GM19099 (cell line): ENCODE measurements around the gene ADGRA3.

Experiments
- POLR2A ChIP-seq: IDR thresholded peaks from 3 replicates; pipeline ENCODE4 v1.6.1; 2011; ENCODE audit warnings: low read depth; ENCODE audit not compliant: insufficient read length; ENCODE audit errors: extremely low read depth

ADGRA3 gene

GRCh38 chr4:22442956-22443355, 72.9 kb downstream of the ADGRA3 start:
- no peak for TF ChIP-seq POLR2A

- no peak for TF ChIP-seq POLR2A
Measured at GRCh38 chr4:22440999-22441398, 74.9 kb downstream of the ADGRA3 start.

- no peak for TF ChIP-seq POLR2A
Measured at GRCh38 chr4:22439947-22440346, 75.9 kb downstream of the ADGRA3 start.

GRCh38 chr4:22435652-22436051, 80.2 kb downstream of the ADGRA3 start:
- no peak for TF ChIP-seq POLR2A

- no peak for TF ChIP-seq POLR2A
Measured at GRCh38 chr4:22434895-22435294, 81.0 kb downstream of the ADGRA3 start.

DNA sequence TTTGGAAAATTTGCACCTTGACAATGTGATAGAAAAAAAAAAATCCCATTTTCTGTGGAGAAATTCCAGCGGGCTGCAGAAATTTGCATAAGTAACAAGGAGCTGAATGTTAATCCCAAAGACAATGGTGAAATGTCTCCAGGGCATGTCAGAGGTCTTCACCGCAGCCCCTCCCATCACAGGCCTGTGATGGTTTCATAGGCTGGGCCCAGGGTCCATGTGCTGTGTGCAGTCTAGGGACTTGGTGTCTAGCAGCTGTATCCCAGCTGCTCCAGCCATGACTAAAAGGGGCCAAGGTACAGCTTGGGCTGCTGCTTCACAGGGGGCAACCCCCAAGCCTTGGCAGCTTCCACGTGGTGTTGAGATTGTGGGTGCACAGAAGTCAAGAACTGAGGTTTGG, 85.2 kb downstream of the ADGRA3 start:
- no peak for TF ChIP-seq POLR2A

- TF ChIP-seq POLR2A = no peak
Measured at GRCh38 chr4:22428441-22428840, 87.4 kb downstream of the ADGRA3 start.

DNA sequence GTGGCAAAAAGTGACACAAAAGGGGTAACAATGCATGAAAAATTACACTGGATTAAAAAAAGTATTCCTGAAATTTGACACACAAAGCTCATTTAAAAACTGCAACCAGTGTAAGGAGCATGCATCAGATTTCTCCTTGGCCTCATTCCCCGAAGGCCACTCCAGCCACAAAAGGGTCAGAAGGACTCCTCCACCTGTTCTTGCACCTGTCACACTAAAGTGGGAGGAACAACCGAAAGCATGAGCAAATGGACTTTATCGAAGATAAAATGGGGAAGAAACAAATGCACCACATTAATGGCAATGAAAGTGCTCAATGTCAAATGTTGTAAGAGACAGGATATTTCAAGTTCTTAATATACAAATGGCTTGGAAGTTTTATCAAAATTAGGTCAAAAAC, 88.2 kb downstream of the ADGRA3 start:
- TF ChIP-seq POLR2A = no peak

GRCh38 chr4:22420291-22420690, 95.6 kb downstream of the ADGRA3 start:
- TF ChIP-seq POLR2A = no peak

GRCh38 chr4:22417408-22417807, 98.5 kb downstream of the ADGRA3 start:
- no peak for TF ChIP-seq POLR2A

DNA sequence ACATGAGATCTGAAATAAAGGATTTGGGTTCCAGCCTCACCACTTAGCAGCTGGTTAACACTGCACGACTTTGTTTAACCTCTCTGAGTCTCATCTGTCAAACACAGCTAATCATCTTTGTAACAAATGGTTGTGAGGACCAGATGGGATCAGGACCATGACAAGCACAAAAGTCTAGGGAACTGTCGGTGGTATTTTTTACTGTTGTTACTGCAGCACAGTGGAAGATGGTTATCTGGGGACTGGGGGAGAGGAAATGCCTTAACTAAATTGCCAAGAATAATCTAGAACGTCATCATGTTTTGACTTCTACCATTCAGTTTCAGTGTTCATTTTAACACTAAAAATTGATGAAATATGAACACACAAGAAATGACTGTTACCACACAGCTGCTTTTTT, 99.5 kb downstream of the ADGRA3 start:
- TF ChIP-seq POLR2A = no peak

DNA sequence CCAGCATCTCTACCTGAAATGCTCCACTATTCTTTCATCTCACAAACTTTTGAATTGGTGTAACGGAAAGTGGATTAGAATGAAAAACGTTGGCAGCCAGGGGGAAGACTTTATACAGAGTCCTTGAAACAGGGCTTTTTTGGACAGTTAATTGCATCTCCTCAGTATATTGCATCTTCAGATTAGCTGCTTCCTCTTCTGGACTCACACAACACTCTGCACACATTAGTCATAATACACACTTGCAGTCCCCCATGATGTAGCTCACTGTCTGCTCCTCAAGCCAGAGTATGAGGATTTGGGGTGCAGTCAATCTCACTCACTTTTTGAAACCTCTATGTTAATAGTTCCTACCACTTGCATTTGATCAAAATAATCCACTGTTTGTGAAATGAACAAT, 101.0 kb downstream of the ADGRA3 start:
- no peak for TF ChIP-seq POLR2A

DNA sequence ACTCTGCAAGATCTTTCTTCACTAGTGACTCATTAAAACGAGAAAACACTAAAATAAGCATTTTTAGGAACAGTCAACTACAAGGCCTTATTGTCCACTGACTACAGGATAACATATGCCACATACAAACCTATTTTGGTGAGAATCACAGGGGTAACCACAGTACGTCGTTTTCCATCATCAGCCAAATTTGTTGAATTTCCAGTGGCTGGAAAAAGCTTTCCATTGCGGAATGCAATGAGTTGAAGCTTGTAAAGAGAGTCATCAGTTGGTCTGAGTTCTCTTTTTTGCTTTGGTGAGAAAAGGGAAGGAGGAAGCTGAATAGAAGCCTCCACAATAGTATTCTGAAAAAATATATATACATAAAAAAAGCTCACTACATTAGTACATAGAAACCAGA, 102.4 kb downstream of the ADGRA3 start:
- no peak for TF ChIP-seq POLR2A

DNA sequence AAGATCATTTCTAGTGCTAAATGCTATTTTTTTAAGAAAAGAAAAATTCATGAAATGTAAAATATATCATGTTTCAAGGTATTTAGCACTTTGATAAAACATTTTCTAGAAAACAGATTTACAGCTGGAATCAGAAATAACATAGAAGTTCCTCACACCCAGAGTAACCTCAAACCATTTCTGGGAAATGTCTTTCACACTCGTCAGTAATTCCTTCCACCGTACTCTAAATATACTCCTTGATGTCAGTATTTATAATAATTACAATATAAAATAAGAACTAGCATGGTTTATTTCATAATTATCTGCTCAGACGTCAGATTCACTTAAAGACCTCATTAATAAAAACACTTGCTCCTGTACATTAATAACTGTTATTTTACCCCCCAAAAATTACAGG, 103.9 kb downstream of the ADGRA3 start:
- no peak for TF ChIP-seq POLR2A

- TF ChIP-seq POLR2A = no peak
Measured at GRCh38 chr4:22410645-22411247, 105.1 kb downstream of the ADGRA3 start.

DNA sequence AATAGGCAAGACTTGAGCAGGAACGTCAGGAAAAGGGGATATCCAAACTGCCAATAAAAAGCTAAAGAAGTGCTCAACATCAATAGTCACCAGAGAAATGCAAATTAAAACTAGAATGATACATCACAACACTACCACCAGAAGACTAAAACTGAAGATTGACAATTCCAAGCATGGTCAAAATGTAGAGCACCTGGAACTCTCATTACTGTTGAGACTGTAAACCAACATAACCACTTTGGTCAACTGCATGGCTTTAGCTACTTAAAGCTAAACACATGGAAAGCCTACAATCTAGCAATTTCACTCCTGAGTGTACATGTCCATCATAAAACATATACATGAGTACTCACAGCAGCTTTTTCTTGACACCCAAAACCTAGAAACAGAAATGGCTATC, 107.4 kb downstream of the ADGRA3 start:
- TF ChIP-seq POLR2A = no peak

GRCh38 chr4:22407361-22407760, 108.5 kb downstream of the ADGRA3 start:
- no peak for TF ChIP-seq POLR2A
